Cardiac fibroblast (primary cell): ENCODE measurements around the gene UBXN1.
"Not testable (repeated sequence)": the region's sequence is repeated elsewhere in the genome, so short reads cannot be mapped to it uniquely, and the experiment has no call there.

Experiments
- DNase-seq, 2 donors: peaks; one replicate each; pipeline versions ENCODE4 v3.0.0 to v3.0.0-alpha.2; 2010; ENCODE audit warnings: low read depth in 2 of 2
- H3K4me3 ChIP-seq, 2 donors: replicated peaks in 1 of 2; 1 replicate in 1 of 2; 2 replicates in 1 of 2; pipeline ENCODE4 v1.5.1; 2011; ENCODE audit warnings: low read depth in 2 of 2, low read length in 2 of 2, mild to moderate bottlenecking in 2 of 2, moderate library complexity in 1 of 2
- CTCF ChIP-seq: IDR thresholded peaks from one replicate; pipeline ENCODE4 v1.5.1; 2011; ENCODE audit warnings: low read depth, mild to moderate bottlenecking, low read length, inconsistent platforms

Gene UBXN1

GRCh38 chr11:62665075-62665598 is 13.7 kb downstream of the UBXN1 start, which contains the start of the genes C11orf98 and CSKMT:
Gene C11orf98, minus strand, starts transcription at chr11:62665210. Its CDS starts 41 bp downstream, at chr11:62665169.
Gene CSKMT, plus strand, starts transcription at chr11:62665312. Its CDS starts 568 bp downstream, at chr11:62665880.
- TF ChIP-seq CTCF, result no peak
- peak within 1 kb of the TSS; percentile 60 to 84 for H3K4me3 ChIP-seq
- DNase-seq, result peak; percentile 93 to 96

DNA sequence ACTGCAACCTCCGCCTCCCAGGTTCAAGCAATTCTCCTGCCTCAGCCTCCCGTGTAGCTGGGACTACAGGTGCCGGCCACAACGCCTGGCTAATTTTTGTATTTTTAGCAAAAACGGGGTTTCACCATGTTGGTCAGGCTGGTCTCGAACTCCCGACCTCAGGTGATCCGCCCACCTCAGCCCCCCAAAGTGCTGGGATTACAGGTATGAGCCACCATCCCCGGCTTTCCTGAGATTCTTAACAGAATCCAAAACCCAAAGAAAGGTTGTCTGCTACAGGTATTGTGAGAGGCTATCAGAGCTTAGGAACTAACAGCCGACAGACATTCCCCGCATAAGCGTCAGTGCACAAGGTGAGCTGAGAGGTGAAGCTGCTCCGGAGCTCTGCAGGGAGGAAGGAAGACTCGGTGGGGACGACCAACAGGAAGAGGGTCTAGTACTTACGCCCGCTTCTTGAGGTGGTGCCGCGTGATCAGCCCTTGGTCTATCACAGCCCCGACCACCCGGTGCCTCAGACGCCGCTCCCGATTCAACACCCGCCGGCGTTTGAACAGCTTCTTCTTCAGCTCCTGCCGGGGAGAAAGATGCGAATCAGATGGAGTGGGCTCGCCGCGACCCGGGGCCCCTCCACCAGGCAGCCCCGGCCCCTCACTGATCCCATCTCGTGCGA is 14.3 kb downstream of the UBXN1 start:
- TF ChIP-seq CTCF, result no peak
- peak; percentile 52 to 57 for DNase-seq
- peak overlapping the region; percentile 60 to 84 for H3K4me3 ChIP-seq

DNA sequence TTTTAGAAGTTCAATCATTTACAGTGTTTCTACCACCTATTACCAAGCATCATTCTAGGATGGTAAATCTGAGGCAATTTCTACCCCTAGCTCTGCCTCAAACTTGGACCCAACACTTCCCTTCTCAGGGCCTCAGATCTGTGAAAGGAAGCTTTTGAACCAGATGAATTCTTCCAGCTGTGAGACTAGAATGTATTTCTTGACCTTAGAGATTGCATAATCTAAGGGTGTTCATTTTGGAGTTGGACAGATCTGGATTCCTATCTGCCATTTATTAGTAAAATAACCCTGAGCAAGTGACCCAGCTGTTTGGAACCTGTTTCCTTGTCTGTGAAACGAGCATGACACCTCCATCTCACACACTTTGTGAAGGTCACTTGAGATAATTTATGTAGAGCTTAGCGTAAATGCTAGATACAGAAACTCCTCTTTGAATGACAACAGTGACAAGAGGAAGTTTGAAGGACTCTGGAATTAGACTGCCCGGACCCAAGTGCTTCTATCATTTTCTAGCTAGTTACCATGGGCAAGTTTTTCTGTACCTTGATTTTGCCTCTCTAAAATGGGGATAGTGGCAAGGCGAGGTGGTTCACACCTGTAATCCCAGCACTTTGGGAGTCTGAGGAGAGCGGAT is 22.0 kb downstream of the UBXN1 start:
- no peak for DNase-seq
- TF ChIP-seq CTCF, result no peak
- H3K4me3 ChIP-seq, result no peak overlapping the region

DNA sequence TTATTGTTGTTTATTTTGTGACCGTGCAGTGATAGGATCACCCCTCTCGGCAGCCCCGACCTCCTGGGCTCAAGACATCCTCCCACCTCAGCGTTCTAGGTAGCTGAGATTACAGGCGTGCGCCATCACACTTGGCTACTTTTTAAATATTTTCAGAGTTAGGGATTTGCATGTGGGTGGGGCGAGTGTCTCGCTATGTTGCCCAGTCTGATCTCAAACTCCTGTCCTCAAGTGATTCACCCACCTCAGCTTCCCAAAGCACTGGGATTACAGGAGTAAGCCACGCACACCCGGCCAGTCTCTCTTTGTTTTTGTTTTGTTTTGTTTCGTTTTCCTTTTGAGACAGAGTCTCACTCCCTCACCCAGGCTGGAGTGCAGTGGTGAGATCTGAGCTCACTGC is 24.6 kb downstream of the UBXN1 start:
- H3K4me3 ChIP-seq, result no peak overlapping the region
- TF ChIP-seq CTCF, result no peak
- DNase-seq, result no peak

DNA sequence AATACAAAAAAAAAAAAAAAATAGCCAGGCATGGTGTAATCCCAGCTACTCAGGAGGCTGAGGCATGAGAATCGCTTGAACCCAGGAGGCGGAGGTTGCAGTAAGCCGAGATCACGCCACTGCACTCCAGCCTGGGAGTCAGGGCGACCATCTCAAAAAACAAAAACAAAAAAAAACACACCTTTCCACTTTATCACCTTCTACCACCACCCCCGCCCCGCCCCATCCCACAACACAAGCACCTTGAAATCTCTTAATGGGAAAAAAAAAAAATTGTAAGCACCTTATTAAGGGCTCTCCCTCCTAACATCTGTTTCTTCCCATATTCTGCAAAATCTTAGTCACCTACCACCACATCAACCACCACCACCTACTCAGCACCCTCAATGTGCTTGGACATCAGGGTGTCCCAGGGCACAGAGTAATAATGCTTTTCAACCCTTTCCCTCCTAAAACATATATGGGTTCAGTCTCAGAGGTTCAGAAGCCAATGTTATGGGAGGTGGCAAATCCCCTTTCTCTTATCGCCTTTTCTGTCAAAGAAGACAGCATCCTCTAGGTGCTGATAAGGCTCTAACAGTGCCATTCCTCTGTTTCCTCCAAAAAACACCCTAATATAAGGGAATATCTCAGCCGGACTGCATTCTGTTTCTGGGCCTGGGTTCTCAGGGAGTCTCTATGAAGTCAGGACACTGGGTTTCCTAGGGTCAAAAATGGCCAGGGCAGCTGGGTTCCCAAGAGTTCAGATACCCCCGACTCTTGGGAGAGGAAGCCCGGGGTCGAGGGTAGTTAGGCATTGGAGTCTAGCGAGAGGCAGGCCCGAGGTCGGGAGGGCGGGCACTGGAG is 26.5 kb downstream of the UBXN1 start:
- peak overlapping the region; percentile 78 to 87 for H3K4me3 ChIP-seq
- no peak for TF ChIP-seq CTCF
- peak in 1 of 2 donors; percentile 9 for DNase-seq

- H3K4me3 ChIP-seq, DNase-seq: not testable (repeated sequence)
Measured at GRCh38 chr11:62650283-62650682, 28.6 kb downstream of the UBXN1 start.

GRCh38 chr11:62649486-62649885 is 29.4 kb downstream of the UBXN1 start:
- no peak overlapping the region for H3K4me3 ChIP-seq
- no peak for DNase-seq
- TF ChIP-seq CTCF, result no peak
